GM18907 (cell line): ENCODE data around the gene BIRC6.
"Not testable (repeated sequence)": the region's sequence is repeated elsewhere in the genome, so short reads cannot be mapped to it uniquely, and the experiment has no call there.

Experiments used
- ATAC-seq: cut with Tn5 transposase; IDR thresholded peaks from one replicate; pipeline ENCODE4 v1.9.1; 2021; ENCODE audit warnings: mild to moderate bottlenecking, moderate library complexity; ENCODE audit not compliant: unreplicated experiment

Gene BIRC6

GRCh38 chr2:32436150-32436549 lies 79.3 kb downstream of the BIRC6 start:
- no peak for ATAC-seq

DNA sequence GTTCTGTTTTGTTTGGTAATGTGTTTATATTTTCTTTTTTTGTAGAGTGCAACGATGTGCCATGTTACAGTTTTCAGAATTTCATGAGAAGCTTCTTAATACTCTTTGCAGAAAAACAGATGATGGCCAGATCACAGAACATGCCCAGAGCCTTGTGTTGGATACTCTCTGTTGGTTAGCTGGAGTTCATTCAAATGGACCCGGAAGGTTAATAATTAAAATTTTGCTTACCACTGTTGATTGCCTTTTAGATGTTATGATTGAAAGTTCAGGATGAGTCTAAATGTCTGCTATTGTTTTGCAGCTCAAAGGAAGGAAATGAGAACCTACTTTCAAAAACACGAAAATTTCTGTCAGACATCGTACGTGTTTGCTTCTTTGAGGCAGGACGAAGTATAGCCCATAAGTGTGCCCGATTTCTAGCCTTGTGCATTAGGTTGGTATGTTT lies 85.2 kb downstream of the BIRC6 start:
- no peak for ATAC-seq

- ATAC-seq: no peak
These were observed 89.5 kb downstream of the BIRC6 start for GRCh38 chr2:32446369-32446768.

DNA sequence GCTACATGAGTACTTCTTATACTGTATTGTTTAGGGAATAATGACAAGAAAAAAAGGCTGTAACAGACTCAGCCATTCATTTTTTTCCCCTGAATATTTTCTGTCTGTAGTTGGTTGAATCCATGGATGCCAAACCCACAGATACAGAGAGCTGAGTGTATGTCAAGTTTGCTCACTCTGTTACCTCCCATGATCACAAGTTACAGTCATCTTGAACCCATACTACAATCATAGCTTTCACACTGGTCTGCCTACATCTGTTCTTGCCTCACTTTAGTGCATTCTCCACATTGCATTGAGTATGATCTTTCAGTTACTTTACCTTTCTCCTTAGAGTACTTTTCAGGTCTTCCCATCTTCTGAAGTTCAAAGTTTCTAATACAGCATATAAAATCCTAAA lies 94.0 kb downstream of the BIRC6 start:
- no peak for ATAC-seq

DNA sequence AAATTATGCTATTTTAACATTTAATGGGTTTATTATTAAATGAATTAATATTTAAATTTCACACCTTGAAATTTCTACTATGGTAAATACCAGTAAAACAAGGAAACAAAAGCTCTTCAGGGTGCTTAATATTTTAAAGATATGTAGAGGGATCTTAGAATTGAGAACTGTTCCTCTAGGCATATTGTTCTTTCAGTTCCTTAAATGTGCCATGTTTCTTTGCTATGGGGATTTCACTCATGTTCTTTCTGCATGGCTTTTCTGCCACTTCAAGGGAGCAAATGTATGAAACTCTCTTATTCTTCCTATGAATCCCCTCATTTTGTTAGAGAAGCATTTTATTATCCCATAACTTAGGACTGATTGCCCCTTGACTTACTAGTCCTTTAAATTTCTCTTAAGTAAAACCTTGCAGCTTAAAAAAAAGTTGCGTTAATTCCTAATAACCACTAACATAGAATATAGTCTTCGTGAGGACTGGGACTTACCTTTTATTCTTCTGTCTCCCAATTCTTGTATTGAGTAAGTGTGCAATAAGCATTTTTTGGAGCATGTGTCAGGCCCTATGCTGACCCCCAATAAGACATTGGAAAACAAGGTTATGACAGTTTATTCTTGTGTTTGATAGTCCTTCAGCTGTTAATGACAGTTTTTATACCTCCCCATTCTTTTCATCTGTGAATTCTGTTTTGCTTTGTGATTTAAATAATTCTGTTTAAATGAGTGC lies 95.7 kb downstream of the BIRC6 start:
- no peak for ATAC-seq

DNA sequence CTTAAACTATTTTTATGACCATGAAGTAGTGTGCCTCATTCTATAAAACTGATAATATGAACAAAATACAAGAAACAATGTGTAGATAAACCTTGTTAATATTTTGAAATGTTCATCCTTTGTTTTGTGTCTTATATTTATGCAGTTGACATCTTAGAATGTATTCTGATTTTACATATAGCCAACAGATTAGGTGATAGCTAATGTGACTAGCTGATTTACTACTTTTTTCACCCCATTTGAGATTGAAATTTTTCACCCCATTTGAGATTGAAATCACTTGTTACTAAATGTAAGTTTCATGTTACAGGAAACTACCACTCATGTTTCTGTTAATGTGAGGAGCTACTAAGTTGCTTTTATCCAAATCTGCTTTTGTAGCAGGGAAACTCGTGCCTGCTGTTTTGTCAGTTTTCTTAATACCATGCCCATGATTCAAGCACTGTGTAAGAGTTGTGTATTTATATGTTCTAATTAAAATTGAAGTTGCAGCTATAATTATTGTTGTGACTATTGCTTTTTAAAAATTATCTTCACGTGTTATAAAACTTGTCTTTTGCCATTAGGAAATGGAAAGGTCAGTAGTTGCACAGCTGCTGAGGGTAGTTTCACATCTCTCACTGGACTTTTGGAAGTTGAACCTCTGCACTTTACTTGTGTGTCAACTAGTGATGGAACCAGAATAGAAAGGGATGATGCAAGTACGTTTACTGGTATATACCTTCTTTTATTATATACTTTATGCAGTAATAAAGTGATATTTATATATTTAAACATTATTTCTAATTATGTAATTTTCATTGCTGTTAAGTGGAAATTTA lies 96.6 kb downstream of the BIRC6 start:
- ATAC-seq: no peak

DNA sequence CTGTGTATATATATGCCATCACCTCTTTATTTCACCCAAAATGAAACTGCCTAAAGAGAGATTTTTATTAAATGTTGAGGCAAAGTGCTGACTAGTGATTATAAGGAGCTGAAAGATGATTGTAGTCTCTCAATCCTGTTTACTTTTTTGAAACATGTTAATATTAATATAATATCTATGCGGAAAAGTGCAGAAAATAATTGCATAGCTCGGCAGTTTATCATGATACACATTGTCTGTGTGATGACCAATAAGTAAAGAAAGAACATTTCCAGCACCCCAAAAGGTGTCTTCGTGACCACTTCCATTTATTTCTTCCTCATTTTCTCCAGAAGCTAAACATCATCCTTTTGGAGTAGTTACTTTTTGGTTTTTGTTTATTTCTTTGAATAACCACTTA lies 99.0 kb downstream of the BIRC6 start:
- no peak for ATAC-seq

DNA sequence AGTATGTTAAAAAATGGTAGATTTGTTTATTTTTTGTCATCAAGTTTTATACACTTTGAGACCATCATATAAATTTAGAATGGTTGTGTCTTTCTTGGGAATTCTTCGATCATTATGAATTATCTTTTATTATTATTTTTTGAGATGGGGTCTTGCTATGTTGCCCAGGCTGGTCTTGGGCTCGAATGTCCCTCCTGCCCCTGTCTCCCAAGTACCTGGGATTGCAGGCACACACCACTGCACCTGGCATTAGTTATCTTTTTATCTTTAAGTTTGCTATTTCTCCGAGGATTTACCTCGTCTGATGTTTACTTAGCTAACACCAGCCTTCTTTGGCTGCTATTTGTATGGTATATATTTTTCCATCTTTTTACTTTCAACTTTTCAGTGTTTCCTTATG lies 100.0 kb downstream of the BIRC6 start:
- ATAC-seq: no peak

DNA sequence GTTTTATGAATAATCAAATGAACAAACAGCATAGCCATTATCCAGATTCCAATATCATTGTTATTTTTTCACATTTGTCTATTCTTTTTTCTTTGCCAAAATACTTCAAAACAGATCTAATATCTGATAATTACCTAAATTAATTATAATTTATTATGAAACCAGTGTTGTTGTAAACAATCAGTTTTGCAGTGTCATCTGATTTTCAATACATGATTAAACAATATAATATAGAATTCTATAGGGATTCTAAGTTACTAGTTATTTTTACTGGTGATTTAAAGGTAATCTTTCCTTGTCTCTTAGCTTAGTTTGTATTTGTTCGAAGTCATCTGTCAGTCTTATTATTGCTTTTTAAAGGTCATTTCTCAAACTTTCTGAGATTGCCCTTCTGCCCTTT lies 101.0 kb downstream of the BIRC6 start:
- ATAC-seq: no peak

DNA sequence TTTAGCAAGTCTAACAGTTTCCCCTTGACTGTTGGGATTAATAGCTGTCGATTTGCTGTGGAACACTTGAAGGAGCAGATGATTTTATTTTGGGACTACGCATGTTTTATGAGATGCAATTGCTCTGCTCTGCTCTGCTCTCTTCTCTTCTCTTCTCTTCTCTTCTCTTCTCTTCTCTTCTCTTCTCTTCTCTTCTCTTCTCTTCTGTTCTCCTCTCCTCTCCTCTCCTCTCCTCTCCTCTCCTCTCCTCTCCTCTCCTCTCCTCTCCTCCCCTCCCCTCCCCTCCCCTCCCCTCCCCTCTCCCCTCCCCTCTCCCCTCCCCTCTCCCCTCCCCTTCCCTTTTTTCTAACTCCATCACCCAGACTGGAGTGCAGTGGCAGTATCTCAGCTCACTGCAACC lies 104.0 kb downstream of the BIRC6 start:
- ATAC-seq: not testable (repeated sequence)

DNA sequence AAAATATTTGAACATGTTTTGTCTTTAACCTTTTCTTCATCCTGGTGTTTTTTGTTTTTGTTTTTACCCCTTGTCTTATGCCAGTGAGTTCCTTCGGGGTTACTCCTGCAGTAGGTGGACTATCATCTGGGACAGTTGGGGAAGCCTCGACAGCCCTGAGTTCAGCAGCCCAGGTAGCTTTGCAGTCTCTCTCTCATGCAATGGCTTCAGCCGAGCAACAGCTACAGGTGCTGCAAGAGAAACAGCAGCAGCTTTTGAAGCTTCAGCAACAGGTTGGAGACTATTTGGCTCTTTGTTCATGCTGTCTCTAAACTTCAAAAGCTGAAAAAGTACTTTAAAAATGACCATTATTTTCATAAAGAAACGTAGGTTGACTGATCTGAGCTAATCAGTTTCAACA lies 106.3 kb downstream of the BIRC6 start:
- ATAC-seq: no peak

GRCh38 chr2:32464431-32464830 lies 107.6 kb downstream of the BIRC6 start:
- ATAC-seq: no peak

DNA sequence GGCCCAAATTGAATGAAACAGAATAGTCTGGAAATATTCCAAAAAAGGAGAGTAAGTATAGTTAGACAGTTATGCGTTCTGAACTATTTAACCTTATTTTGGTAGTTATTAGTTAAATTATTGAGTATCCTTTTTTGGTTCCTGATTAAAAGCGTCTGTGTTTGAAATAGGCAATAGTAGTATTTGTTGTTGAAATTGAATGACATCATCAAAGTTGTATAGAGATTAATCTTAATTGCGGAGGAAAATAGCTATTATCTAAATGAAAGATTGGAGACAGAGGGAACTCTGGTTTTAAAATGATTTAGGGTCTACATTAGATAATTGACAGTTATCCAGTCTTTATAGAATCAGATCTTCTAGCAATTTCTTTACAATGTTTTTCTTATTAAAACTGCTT lies 115.8 kb downstream of the BIRC6 start:
- no peak for ATAC-seq

- no peak for ATAC-seq
These were observed 117.6 kb downstream of the BIRC6 start for GRCh38 chr2:32474381-32474780.

- ATAC-seq: no peak
These were observed 122.2 kb downstream of the BIRC6 start for GRCh38 chr2:32478889-32479620.

DNA sequence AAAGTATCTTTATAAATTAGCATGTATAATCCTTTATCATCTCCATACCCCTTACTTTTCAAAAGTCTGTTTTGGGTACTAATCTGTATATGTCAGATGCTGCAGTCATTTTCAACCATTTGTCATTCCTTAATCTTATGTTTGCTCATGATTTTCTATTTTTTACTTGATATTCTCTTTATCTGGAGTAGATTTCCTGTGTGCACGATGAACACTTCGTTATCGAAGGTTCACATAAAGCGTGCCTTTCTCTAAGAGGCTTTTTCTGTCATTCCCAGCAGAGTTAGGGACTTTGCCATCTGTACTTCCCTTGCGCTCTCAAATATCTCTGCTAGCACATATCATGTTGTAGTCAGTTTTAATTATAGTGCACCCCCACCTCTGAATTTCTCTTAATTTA lies 123.2 kb downstream of the BIRC6 start:
- ATAC-seq: no peak

DNA sequence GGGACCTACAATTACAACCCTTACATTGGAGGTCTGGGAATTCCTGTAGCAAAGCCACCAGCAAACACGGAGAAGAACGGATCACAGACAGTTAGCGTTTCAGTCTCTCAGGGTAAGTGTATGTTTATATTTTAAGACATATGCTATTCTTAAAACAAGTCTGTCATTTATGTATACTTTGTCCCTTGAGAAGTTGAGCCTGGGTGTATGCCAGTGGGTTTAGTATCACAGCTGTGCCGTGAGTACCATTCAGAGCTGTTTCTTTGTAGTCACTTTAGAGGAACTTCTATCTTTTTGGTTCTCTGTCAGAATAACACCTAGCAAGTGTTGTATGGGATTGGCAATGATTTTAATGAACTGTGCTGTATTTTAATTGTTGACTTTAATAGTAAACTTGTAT lies 125.6 kb downstream of the BIRC6 start:
- no peak for ATAC-seq

DNA sequence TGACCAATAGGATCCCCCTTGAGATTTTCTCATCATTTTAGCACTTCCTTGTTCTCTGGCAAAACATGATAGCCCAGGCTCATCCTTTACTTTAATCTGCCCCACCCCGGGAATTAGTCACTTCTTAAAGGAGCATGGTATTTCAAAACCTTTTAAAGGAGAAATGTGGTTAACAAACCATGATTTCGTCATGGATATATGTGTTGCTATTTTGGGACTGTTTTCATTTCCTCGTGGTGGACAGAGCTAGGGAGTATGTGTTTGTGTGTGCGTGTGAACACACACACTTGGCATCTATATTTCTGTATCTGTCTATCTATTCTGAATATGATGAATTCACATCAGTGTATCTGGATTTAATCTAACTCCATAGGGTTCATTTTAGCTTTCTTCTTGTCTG lies 128.1 kb downstream of the BIRC6 start:
- no peak for ATAC-seq

DNA sequence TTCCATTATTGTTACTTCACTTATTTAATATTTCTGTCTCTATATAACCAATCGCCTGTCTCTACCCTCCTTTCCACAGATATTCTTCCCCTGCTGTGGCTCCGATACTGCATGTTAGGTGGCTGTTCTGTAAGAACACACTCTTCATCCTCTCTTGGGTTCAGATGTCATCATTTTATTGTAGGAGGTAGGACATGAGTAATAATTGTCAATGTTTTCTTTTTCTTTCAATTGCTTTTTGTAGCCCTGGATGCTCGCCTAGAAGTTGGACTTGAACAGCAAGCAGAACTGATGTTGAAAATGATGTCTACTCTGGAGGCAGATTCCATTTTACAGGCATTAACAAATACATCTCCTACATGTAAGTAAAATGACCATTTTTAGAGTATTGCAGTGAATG lies 128.6 kb downstream of the BIRC6 start:
- ATAC-seq: no peak

DNA sequence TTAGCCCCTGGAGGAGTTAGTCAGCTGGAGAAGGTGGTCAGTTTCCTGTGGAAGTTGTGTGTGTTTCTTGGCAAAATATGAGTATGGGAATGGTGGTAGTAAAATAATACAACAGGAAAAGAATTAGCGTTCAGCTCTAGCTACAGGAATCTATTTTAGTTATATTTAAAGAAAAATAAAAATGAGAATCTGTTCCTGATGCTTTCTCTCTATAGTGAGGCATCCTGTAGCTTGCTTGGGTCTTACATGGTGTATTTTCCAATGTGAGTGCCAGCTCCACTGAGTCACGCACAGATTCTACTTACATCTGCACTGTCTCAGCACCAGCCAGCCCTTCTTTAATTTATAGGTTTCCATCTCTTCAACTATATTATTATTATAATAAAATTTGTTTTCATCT lies 132.2 kb downstream of the BIRC6 start:
- ATAC-seq: no peak

DNA sequence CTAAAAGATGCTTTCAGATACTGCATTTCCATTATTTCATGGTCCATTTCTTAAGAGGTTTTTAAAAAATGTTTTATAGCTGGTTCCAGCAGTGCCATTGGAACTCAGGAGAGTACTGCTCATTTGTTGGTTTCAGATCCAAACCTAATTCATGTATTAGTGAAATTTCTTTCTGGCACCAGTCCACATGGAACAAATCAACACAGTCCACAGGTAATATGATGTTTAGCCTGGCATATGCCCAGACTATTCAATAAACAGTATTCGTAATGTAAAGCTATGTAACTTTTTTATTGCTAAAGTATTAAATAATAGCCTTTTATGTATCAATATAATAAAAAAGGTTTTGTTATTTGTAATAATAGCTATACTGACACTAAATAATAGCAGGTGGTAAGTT lies 134.5 kb downstream of the BIRC6 start:
- ATAC-seq: no peak

GRCh38 chr2:32495139-32495538 lies 138.3 kb downstream of the BIRC6 start:
- ATAC-seq: no peak
